HFFc6 (cell line): ENCODE results near the gene MMP21. TPM values are rescaled to one million over a fixed set of nuclear protein-coding genes. Genes with fewer than 3 reads are reported as not detected.

ENCODE experiments used
- DNase-seq: peaks from one replicate; pipeline ENCODE4 v3.0.0-alpha.2; 2018
- H3K27ac Mint-ChIP-seq: 2 replicates; pipeline ENCODE4 v1.8.0; 2020; ENCODE audit warnings: mild to moderate bottlenecking, mixed read lengths
- H3K27me3 Mint-ChIP-seq: 2 replicates; pipeline ENCODE4 v1.8.0; 2021; ENCODE audit warnings: mild to moderate bottlenecking, moderate library complexity, mixed read lengths; ENCODE audit not compliant: insufficient read depth
- H3K36me3 Mint-ChIP-seq: 2 replicates; pipeline ENCODE4 v1.8.0; 2021; ENCODE audit warnings: low read depth, mixed read lengths
- H3K4me1 Mint-ChIP-seq: 2 replicates; pipeline ENCODE4 v1.8.0; 2020; ENCODE audit warnings: low read depth, mixed read lengths
- H3K4me3 Mint-ChIP-seq: 2 replicates; pipeline ENCODE4 v1.8.0; 2020; ENCODE audit warnings: mild to moderate bottlenecking, moderate library complexity, mixed read lengths
- H3K9me3 Mint-ChIP-seq: 2 replicates; pipeline ENCODE4 v1.8.0; 2020; ENCODE audit warnings: mild to moderate bottlenecking, mixed read lengths
- CTCF ChIP-seq: fragments of 200-600 bp; sonication (generic); IDR thresholded peaks from 2 replicates; pipeline ENCODE4 v1.5.0; 2021; ENCODE audit warnings: antibody characterized with exemption, mild to moderate bottlenecking
- total RNA-seq, 6 experiments: library from RNA; stranded (reverse); fragmentation: NEBNext Ultra II Directional; extraction: Animal tissue kit (Norgen Biotek cat#: 25700); gene quantifications; 2 replicates in 1 of 6; 3 replicates in 5 of 6; pipeline ENCODE4 v1.2.3, GENCODE V29; 2021

The MMP21 gene
- total RNA-seq, 6 experiments from 2014 or later: not detected

GRCh38 chr10:125769175-125769574, 6.4 kb downstream of the MMP21 start:
- H3K27ac Mint-ChIP-seq: no peak overlapping the region

GRCh38 chr10:125768219-125768855, 7.3 kb downstream of the MMP21 start:
- TF ChIP-seq CTCF: no peak
- Mint-ChIP-seq H3K4me1 (no peaks in the 10 kb centered on the region), H3K27me3 (no peaks in the 10 kb centered on the region), H3K4me3 (no peak overlapping the region), H3K27ac (no peak overlapping the region), H3K9me3 (no peaks in the 10 kb centered on the region), H3K36me3 (peaks cover 26% of the 10 kb centered on the region)
- peak; percentile 13 for DNase-seq

More at GRCh38 chr10:125769175-125769574, 6.4 kb downstream of the MMP21 start:
- H3K4me1 Mint-ChIP-seq: no peaks in the 10 kb centered on the region
- H3K36me3 Mint-ChIP-seq: peaks cover 24% of the 10 kb centered on the region
- H3K9me3 Mint-ChIP-seq: peaks cover under 1% of the 10 kb centered on the region; the same call in 1 of the 2 replicates
- TF ChIP-seq CTCF: no peak
- no peaks in the 10 kb centered on the region for H3K27me3 Mint-ChIP-seq
- H3K4me3 Mint-ChIP-seq: no peak overlapping the region
- DNase-seq: no peak

GRCh38 chr10:125766511-125766910, 9.1 kb downstream of the MMP21 start:
- no peak for TF ChIP-seq CTCF
- H3K27me3 Mint-ChIP-seq: no peaks in the 10 kb centered on the region; the same call in 1 of the 2 replicates
- H3K27ac Mint-ChIP-seq: no peak overlapping the region
- no peak overlapping the region for H3K4me3 Mint-ChIP-seq
- no peak for DNase-seq
- no peaks in the 10 kb centered on the region for H3K9me3 Mint-ChIP-seq
- H3K4me1 Mint-ChIP-seq: no peaks in the 10 kb centered on the region
- H3K36me3 Mint-ChIP-seq: peaks cover 28% of the 10 kb centered on the region

GRCh38 chr10:125765835-125766234, 9.8 kb downstream of the MMP21 start:
- H3K27me3 Mint-ChIP-seq: no peaks in the 10 kb centered on the region; the same call in 1 of the 2 replicates
- H3K4me3 Mint-ChIP-seq: no peak overlapping the region
- H3K4me1 Mint-ChIP-seq: no peaks in the 10 kb centered on the region
- H3K27ac Mint-ChIP-seq: no peak overlapping the region
- peaks cover 32% of the 10 kb centered on the region for H3K36me3 Mint-ChIP-seq
- no peak for DNase-seq
- no peak for TF ChIP-seq CTCF
- no peaks in the 10 kb centered on the region for H3K9me3 Mint-ChIP-seq

GRCh38 chr10:125762692-125763648, 12.7 kb downstream of the MMP21 start:
- Mint-ChIP-seq H3K4me1 (no peaks in the 10 kb centered on the region), H3K27me3 (no peaks in the 10 kb centered on the region; the same call in 1 of the 2 replicates), H3K9me3 (no peaks in the 10 kb centered on the region), H3K27ac (no peak overlapping the region), H3K4me3 (no peak overlapping the region), H3K36me3 (peaks cover 45% of the 10 kb centered on the region)
- no peak for TF ChIP-seq CTCF
- DNase-seq: no peak
